Muscle of leg (tissue), 11 donors: ENCODE measurements around the gene NUP35. TPM values are rescaled to one million over a fixed set of nuclear protein-coding genes. Genes with fewer than 3 reads are reported as not detected.
"Not testable (repeated sequence)": the region's sequence is repeated elsewhere in the genome, so short reads cannot be mapped to it uniquely, and the experiment has no call there.

Experiments used
- DNase-seq: peaks from one replicate; pipeline ENCODE4 v3.0.0; 2013
- H3K27ac ChIP-seq: one replicate; pipeline ENCODE4 v1.5.1; 2013; ENCODE audit warnings: mild to moderate bottlenecking, low read length, control low read depth
- H3K27me3 ChIP-seq: one replicate; pipeline ENCODE4 v1.6.1; 2013; ENCODE audit warnings: low read length; ENCODE audit not compliant: control insufficient read depth, insufficient read depth
- H3K36me3 ChIP-seq: one replicate; pipeline ENCODE4 v1.6.1; 2013; ENCODE audit warnings: low read length; ENCODE audit not compliant: control insufficient read depth, insufficient read depth
- H3K4me1 ChIP-seq: one replicate; pipeline ENCODE4 v1.6.1; 2013; ENCODE audit warnings: low read length; ENCODE audit not compliant: control insufficient read depth, insufficient read depth
- H3K4me3 ChIP-seq: one replicate; pipeline ENCODE4 v1.5.1; 2013; ENCODE audit warnings: low read length, control low read depth
- H3K9me3 ChIP-seq: replicated peaks from 2 replicates; pipeline ENCODE4 v1.6.1; 2013; ENCODE audit warnings: low read depth, low read length; ENCODE audit not compliant: control insufficient read depth
- WGBS: methylation state at CpG from one replicate; pipeline ENCODE4 v1.1.5; 2013; ENCODE audit warnings: missing lambda C conversion rate; ENCODE audit not compliant: insufficient coverage; 5-methylcytosine and 5-hydroxymethylcytosine counted together
- polyA plus RNA-seq, 8 donors: library from polyadenylated mRNA; unstranded; fragments of 120-200 nt; gene quantifications; one replicate each; pipeline versions ENCODE4 v1.2.1 to v1.2.3, GENCODE V29; 2013; ENCODE audit warnings: inconsistent platforms in 1 of 8, low replicate concordance in 1 of 8; ENCODE audit not compliant: insufficient read length in 8 of 8, insufficient read depth in 1 of 8
- total RNA-seq: library from RNA; stranded (reverse); fragments of 120-200 nt; gene quantifications from one replicate; pipeline ENCODE4 v1.2.4, GENCODE V29; 2013

Gene NUP35
- total and polyA plus RNA-seq, 9 donors: 13.8 to 21.0 (median 14.9) TPM

DNA sequence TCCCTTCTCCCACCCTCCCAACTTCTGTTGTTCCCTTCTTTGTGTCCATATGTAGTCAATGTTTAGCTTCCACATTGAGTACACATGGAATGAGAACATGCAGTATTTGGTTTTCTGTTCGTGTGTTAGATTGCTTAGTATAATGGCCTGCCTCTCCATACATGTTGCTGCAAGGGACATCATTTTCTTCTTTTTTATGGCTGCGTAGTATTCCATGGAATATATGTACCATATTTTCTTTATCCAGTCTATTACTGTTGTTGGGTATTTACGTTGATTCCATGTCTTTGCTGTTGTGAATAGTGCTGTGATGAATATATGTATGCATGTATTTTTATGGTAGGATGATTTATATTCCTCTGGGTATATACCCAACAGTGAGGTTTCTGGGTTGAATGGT lies 42.0 kb downstream of the NUP35 start:
- H3K27ac ChIP-seq: no peak overlapping the region
- DNase-seq: no peak
- H3K4me1 ChIP-seq: no peaks in the 10 kb centered on the region
- no peaks in the 10 kb centered on the region for H3K27me3 ChIP-seq
- peaks cover 14% of the 10 kb centered on the region for H3K36me3 ChIP-seq
- H3K9me3 ChIP-seq: no peaks in the 10 kb centered on the region
- WGBS: no CpG with 5 or more reads among the region's 3 CpGs
- no peak overlapping the region for H3K4me3 ChIP-seq

DNA sequence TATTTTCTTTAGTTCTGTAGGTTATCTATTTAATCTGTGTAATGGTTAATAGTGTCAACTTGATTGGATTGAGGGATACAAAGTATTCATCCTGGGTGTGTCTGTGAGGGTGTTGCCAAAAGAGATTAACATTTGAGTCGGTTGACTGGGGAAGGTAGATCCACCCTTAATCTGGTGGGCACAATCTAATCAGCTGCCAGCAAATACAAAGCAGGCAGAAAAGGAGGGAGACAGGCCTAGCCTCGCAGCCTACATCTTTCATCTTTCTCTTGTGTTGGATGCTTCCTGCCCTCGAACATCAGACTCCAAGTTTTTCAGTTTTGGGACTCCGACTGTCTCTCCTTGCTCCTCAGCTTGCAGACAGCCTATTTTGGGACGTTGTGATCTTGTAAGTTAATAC lies 42.7 kb downstream of the NUP35 start:
- not testable (repeated sequence) for H3K4me3 ChIP-seq, H3K27me3 ChIP-seq, H3K9me3 ChIP-seq, H3K4me1 ChIP-seq, DNase-seq, H3K27ac ChIP-seq
- WGBS: 57% methylated on average over 1 of the region's 5 CpGs
- peaks cover 11% of the 10 kb centered on the region for H3K36me3 ChIP-seq

DNA sequence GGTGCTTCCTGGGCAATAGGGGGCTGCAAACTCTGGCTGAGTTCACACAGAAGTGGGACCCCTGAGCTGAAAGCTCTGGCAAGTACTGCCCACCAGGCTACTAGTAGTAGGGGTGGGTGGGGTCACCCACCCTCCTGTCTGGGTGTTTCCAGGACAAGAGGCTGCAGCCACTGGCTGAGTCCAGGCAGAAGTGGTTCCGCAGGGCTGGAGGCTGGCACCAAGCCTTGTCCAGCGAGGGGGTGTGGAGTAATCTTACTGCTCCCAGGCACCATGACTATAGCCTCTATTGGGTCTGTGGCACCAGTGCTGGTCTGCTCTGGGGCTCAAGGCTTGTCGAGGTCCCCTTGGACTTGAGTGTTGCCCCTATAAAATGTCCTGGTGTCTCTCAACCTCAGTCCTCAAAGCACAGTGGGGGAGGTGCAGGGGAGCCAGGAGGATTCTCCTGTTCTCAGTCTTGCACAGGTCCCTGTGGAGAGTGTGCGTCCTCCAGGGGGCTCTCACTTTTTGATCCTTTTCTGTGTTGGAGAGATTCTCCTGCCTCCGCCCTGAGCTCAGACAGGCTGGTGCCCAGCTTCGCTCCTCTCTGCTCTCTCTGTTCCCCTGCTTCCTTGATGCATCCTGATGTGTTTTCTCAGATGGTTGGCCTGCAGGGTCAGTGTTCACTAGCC lies 48.1 kb downstream of the NUP35 start:
- Histone ChIP-seq H3K36me3 (no peaks in the 10 kb centered on the region), H3K4me3 (no peak overlapping the region), H3K9me3 (peaks cover 5% of the 10 kb centered on the region), H3K4me1 (no peaks in the 10 kb centered on the region), H3K27ac (no peak overlapping the region), H3K27me3 (no peaks in the 10 kb centered on the region)
- no peak for DNase-seq
- WGBS: 95% methylated on average over 4 of the region's 6 CpGs

DNA sequence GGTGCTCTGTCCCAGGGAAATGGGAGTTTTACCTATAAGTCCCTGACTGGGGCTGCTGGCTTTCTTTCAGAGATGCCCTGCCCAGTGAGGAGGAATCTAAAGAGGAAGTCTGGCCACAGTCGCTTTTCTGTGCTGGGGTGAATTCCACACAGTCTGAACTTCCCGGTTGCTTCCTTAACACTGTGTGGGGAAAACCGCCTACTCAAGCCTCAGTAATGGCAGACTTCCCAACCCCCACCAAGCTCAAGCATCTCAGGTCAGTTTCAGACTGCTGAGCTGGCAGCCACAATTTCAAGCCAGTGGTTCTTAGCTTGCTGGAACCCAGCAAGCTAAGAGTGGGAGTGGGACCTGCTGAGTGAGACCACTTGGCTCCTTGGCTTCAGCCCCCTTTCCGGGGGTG lies 54.9 kb downstream of the NUP35 start:
- no peak for DNase-seq
- peaks cover 7% of the 10 kb centered on the region for H3K9me3 ChIP-seq
- H3K27me3 ChIP-seq: no peaks in the 10 kb centered on the region
- H3K4me3 ChIP-seq: no peak overlapping the region
- 87% methylated on average over 4 of the region's 4 CpGs for WGBS
- no peak overlapping the region for H3K27ac ChIP-seq
- no peaks in the 10 kb centered on the region for H3K4me1 ChIP-seq
- peaks cover 2% of the 10 kb centered on the region for H3K36me3 ChIP-seq

DNA sequence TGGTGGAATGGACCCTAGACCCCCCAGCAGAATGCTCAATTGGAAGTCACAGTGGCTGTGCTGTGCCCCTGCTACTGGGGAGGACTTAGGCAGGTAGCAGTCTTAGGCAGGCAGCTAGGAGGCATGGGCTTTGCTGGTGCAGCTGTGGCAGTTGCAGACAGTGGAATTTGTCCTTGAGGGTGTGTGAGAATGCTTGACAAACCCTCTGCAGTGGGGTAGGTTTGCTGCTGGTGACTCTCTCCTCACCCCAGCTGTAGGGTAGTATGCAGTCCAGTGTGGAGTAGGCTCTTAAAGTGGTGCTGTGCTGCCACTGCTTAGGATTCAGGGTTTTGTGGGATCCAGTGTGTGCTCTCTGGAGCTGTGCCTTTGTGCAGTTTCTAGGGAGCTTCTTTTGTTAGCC lies 61.3 kb downstream of the NUP35 start:
- no peak for DNase-seq
- no peaks in the 10 kb centered on the region for H3K9me3 ChIP-seq
- no peak overlapping the region for H3K27ac ChIP-seq
- H3K4me3 ChIP-seq: no peak overlapping the region
- H3K36me3 ChIP-seq: peaks cover 14% of the 10 kb centered on the region
- H3K27me3 ChIP-seq: no peaks in the 10 kb centered on the region
- H3K4me1 ChIP-seq: no peaks in the 10 kb centered on the region

DNA sequence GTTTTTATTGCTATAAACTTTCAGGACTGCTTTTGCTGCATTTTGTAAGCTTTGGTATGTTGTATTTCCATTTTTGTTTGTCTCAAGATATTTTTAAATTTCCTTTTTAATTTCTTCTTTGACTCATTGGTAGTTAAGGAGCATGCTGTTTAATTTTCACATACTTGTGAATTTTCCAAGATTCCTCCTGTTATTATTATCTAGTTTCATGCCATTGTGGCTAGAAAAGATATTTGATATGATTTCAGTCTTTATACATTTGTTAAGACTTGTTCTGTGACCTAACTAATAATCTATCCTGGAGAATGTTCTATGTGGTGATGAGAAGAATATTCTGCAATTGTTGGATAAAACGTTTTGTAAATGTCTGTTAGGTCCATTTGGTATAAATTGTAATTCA lies 62.1 kb downstream of the NUP35 start:
- Histone ChIP-seq H3K27ac (no peak overlapping the region), H3K27me3 (no peaks in the 10 kb centered on the region), H3K4me3 (no peak overlapping the region), H3K36me3 (peaks cover 14% of the 10 kb centered on the region), H3K9me3 (no peaks in the 10 kb centered on the region), H3K4me1 (no peaks in the 10 kb centered on the region)
- WGBS: no CpG with 5 or more reads among the region's 1 CpG
- DNase-seq: no peak

DNA sequence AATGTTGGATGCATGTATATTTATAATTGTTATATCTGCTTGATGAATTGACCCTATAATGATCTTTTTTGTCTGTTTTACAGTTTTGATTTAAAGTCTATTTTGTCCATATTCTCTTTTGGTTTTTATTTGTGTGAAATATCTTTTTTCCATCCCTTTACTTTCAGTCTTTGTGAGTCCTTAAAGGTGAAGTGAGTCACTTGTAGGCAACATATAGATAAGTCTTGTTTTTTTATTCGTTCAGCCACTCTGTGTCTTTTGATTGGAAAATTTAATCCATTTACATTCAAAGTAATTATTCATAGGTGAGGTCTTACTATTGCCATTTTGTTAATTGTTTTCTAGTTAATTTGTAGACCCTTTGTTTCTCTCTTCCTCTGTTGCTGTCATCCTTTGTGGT lies 62.5 kb downstream of the NUP35 start:
- Histone ChIP-seq H3K4me3 (no peak overlapping the region), H3K36me3 (peaks cover 14% of the 10 kb centered on the region), H3K4me1 (no peaks in the 10 kb centered on the region), H3K27me3 (no peaks in the 10 kb centered on the region), H3K27ac (no peak overlapping the region), H3K9me3 (no peaks in the 10 kb centered on the region)
- no peak for DNase-seq
- WGBS: no CpG with 5 or more reads among the region's 1 CpG

DNA sequence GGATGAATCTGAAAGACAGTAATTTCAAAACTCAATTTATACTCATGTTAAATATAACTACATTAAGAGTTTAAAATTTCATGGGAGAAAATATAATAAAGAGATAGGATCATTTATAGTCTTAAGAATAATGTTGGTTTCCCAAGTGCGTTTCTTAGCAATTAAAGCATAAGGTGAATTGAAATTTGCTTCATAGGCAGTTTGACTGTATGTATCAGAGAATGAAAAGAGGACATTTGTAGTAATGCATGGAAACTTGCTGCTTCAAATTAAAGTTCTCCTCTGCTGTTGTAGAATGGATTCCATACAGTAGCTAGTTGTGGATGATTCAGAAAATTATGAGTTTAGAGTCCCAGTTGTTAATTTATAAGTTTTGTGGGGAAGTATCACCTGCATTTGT lies 68.1 kb downstream of the NUP35 start:
- no peak overlapping the region for H3K4me3 ChIP-seq
- no peaks in the 10 kb centered on the region for H3K4me1 ChIP-seq
- DNase-seq: no peak
- H3K9me3 ChIP-seq: no peaks in the 10 kb centered on the region
- peaks cover under 1% of the 10 kb centered on the region for H3K36me3 ChIP-seq
- H3K27ac ChIP-seq: no peak overlapping the region
- WGBS: 89% methylated on average over 1 of the region's 1 CpG
- H3K27me3 ChIP-seq: no peaks in the 10 kb centered on the region

DNA sequence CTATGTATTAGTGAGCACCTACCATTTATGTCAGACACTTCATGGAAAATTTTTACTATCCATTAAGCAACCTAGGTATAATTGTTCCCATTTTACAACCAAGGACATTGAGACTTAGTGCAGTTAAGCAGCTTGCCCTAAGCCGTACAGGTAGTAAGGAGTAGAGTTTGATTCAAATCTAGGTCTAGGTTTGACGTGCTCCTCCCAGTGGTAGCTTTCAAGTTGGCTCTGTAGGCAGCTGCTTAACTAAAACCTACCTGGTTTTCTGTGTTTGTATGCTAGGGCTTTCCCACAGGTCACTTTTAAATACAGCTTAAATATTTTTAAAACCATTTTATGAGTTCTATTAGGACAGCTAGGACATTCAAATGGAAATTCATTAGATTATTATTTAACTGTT lies 69.7 kb downstream of the NUP35 start:
- Histone ChIP-seq H3K9me3 (no peaks in the 10 kb centered on the region), H3K27me3 (no peaks in the 10 kb centered on the region), H3K4me3 (no peak overlapping the region), H3K36me3 (no peaks in the 10 kb centered on the region), H3K4me1 (no peaks in the 10 kb centered on the region), H3K27ac (no peak overlapping the region)
- no peak for DNase-seq
- WGBS: no CpG with 5 or more reads among the region's 2 CpGs

DNA sequence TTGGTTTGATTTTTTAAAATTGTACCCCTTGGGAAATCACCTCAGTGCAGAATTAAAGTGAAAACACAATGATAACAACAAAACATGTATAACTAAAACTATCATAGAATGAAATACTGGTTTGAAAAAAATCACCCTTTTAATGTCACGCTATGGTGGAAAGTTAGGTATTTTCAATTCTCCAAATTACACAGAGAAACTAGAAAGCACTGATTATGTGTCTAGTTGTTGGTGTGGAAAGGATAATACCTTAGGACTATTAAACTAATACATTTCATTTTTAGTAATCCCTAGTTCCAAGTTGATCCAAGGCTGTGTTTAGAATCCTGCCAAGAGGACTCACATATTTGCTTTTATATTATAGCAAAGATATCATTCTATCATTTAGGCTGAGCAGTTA lies 71.2 kb downstream of the NUP35 start:
- WGBS: no CpG with 5 or more reads among the region's 1 CpG

DNA sequence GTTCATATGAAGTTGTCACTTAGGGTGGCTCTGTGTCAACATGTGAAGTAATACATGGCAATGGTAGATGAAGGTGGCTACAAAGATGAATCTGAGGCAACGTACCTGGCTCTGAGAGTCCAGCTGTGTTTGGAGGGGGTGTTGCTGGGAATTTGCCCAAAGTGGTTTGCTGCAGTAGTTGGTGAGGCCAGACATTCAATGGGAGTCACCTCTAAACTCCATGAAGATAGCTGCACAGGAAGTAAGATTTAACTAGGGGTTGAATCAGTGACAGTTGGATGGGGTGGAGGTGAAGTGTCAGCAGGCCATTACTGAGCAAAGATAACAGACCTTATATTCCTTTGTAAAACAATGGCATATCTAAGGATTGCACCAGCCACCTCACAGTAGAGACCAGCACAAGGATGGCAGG lies 71.8 kb downstream of the NUP35 start:
- Histone ChIP-seq H3K4me1 (no peaks in the 10 kb centered on the region), H3K4me3 (no peak overlapping the region), H3K27me3 (no peaks in the 10 kb centered on the region), H3K9me3 (peaks cover 4% of the 10 kb centered on the region), H3K27ac (no peak overlapping the region), H3K36me3 (no peaks in the 10 kb centered on the region)
- no peak for DNase-seq
- WGBS: 85% methylated on average over 1 of the region's 1 CpG

More for the DNA sequence above, 71.2 kb downstream of the NUP35 start:
- Histone ChIP-seq H3K27ac (no peak overlapping the region), H3K36me3 (no peaks in the 10 kb centered on the region), H3K27me3 (no peaks in the 10 kb centered on the region), H3K9me3 (peaks cover 4% of the 10 kb centered on the region), H3K4me1 (no peaks in the 10 kb centered on the region), H3K4me3 (no peak overlapping the region)
- no peak for DNase-seq
